Brain microvascular endothelial cell (primary cell): ENCODE data around the gene PPA2.

Experiments
- DNase-seq: peaks from one replicate; pipeline ENCODE4 v3.0.0-alpha.2; 2020
- H3K27ac ChIP-seq: fragments of 250-450 bp; sonication (Bioruptor Pico); 2 replicates; pipeline ENCODE4 v1.5.1; 2020; ENCODE audit warnings: mild to moderate bottlenecking, moderate library complexity
- H3K27me3 ChIP-seq: fragments of 250-450 bp; sonication (Bioruptor Pico); replicated peaks from 2 replicates; pipeline ENCODE4 v1.5.1; 2020; ENCODE audit warnings: mild to moderate bottlenecking
- H3K36me3 ChIP-seq: fragments of 250-450 bp; sonication (Bioruptor Pico); replicated peaks from 2 replicates; pipeline ENCODE4 v1.5.1; 2020; ENCODE audit warnings: mild to moderate bottlenecking
- H3K4me3 ChIP-seq: 2 replicates; pipeline ENCODE4 v1.5.1; 2011; ENCODE audit warnings: low read depth, mild to moderate bottlenecking, control low read depth, low read length, moderate library complexity
- CTCF ChIP-seq: IDR thresholded peaks from 2 replicates; pipeline ENCODE4 v1.5.1; 2011; ENCODE audit warnings: low read depth, mild to moderate bottlenecking, moderate library complexity, low read length, control low read depth, inconsistent platforms; ENCODE audit errors: missing control alignments
- in situ Hi-C: cut with HindIII; loops from 2 replicates; pipeline ENCODE4 v1.10.0; 2017; ENCODE audit warnings: low sequenced_read_pairs, low pct_ligation_motif_present

PPA2 gene

GRCh38 chr4:105504744-105505143 is 30.9 kb upstream of the PPA2 start:
- in situ Hi-C loops, result no loop called here
- Histone ChIP-seq H3K27me3 (no peaks in the 10 kb centered on the region), H3K27ac (no peak overlapping the region), H3K36me3 (no peaks in the 10 kb centered on the region), H3K4me3 (no peak overlapping the region)
- no peak for DNase-seq
- no peak for TF ChIP-seq CTCF

GRCh38 chr4:105503484-105503883 is 29.6 kb upstream of the PPA2 start:
- Histone ChIP-seq H3K36me3 (no peaks in the 10 kb centered on the region), H3K4me3 (no peak overlapping the region), H3K27ac (no peak overlapping the region), H3K27me3 (no peaks in the 10 kb centered on the region)
- TF ChIP-seq CTCF, result no peak
- in situ Hi-C loops, result no loop called here
- no peak for DNase-seq

- no peaks in the 10 kb centered on the region for H3K27me3 ChIP-seq
- no peak for DNase-seq
- H3K27ac ChIP-seq, result no peak overlapping the region
- no peak overlapping the region for H3K4me3 ChIP-seq
- TF ChIP-seq CTCF, result peak; percentile 45
- H3K36me3 ChIP-seq, result no peaks in the 10 kb centered on the region
- in situ Hi-C loops, result no loop called here
These were observed 23.0 kb upstream of the PPA2 start for GRCh38 chr4:105496899-105497298.

- Histone ChIP-seq H3K36me3 (no peaks in the 10 kb centered on the region), H3K27ac (no peak overlapping the region), H3K4me3 (no peak overlapping the region), H3K27me3 (no peaks in the 10 kb centered on the region)
- in situ Hi-C loops, result no loop called here
- no peak for TF ChIP-seq CTCF
- DNase-seq, result no peak
These were observed 21.8 kb upstream of the PPA2 start for GRCh38 chr4:105495667-105496066.

GRCh38 chr4:105490523-105490922 is 16.7 kb upstream of the PPA2 start:
- no peak overlapping the region for H3K4me3 ChIP-seq
- no peak overlapping the region for H3K27ac ChIP-seq
- DNase-seq, result no peak
- TF ChIP-seq CTCF, result no peak
- no peaks in the 10 kb centered on the region for H3K36me3 ChIP-seq
- no peaks in the 10 kb centered on the region for H3K27me3 ChIP-seq
- in situ Hi-C loops, result no loop called here

- no peak for DNase-seq
- Histone ChIP-seq H3K27ac (no peak overlapping the region), H3K4me3 (no peak overlapping the region), H3K36me3 (no peaks in the 10 kb centered on the region), H3K27me3 (no peaks in the 10 kb centered on the region)
- in situ Hi-C loops, result no loop called here
- no peak for TF ChIP-seq CTCF
These were observed 10.0 kb upstream of the PPA2 start for GRCh38 chr4:105483840-105484239.
